Panc1 (cell line): ENCODE results near the gene PLAC8. TPM values are rescaled to one million over a fixed set of nuclear protein-coding genes. Genes with fewer than 3 reads are reported as not detected.
A peak's percentile ranks its signal among the peaks of the same experiment; 100 is the strongest.

Experiments
- ATAC-seq: fragments of 200-7000 bp; cut with Tn5 transposase; 2 replicates; pipeline ENCODE4 v1.9.1; 2020; ENCODE audit warnings: mild to moderate bottlenecking, moderate library complexity
- BruUV-seq: library from RNA; stranded (reverse); fragments of 400-500 nt; replicated peaks from 2 replicates; lab custom pipeline; 2021; lab: Mats Ljungman, UMichigan
- CTCF ChIA-PET: fragments of 300-600 bp; sonication (Branson Sonifier 250); formaldehyde crosslinking; loops from one replicate; lab custom pipeline; 2022; ENCODE audit warnings: antibody characterized with exemption; lab: Charles Lee
- POLR2A ChIA-PET: fragments of 300-600 bp; sonication (Branson Sonifier 250); formaldehyde crosslinking; loops from one replicate; lab custom pipeline; 2022; ENCODE audit warnings: antibody characterized with exemption; lab: Charles Lee
- DNase-seq: peaks from one replicate; pipeline ENCODE4 v3.0.0-alpha.2; 2010; ENCODE audit warnings: low read depth, low spot score
- H3K27ac ChIP-seq: 2 replicates; pipeline ENCODE4 v1.5.1; 2011; ENCODE audit warnings: mild to moderate bottlenecking, low read length, inconsistent platforms
- H3K27me3 ChIP-seq: fragments of 200-500 bp; sonication (Bioruptor generic); 2 replicates; pipeline ENCODE4 v1.6.0; 2014; ENCODE audit warnings: low read length, inconsistent platforms; ENCODE audit not compliant: control insufficient read depth, insufficient read depth
- H3K36me3 ChIP-seq: fragments of 200-500 bp; sonication (Bioruptor generic); 2 replicates; pipeline ENCODE4 v1.5.1; 2014; ENCODE audit warnings: inconsistent platforms, mild to moderate bottlenecking, low read length, moderate library complexity; ENCODE audit not compliant: control insufficient read depth, insufficient read depth
- H3K4me1 ChIP-seq: 2 replicates; pipeline ENCODE4 v1.5.1; 2011; ENCODE audit warnings: inconsistent platforms, mild to moderate bottlenecking, low read length, moderate library complexity; ENCODE audit not compliant: control insufficient read depth, insufficient read depth
- H3K4me3 ChIP-seq, 2 experiments: 2 replicates each; pipeline ENCODE4 v1.5.1; 2011 to 2012; ENCODE audit warnings: low read depth in 2 of 2, low read length in 2 of 2, mild to moderate bottlenecking in 2 of 2, inconsistent platforms in 1 of 2, moderate library complexity in 1 of 2
- H3K9me3 ChIP-seq: fragments of 200-500 bp; sonication (Bioruptor generic); 2 replicates; pipeline ENCODE4 v1.5.1; 2014; ENCODE audit warnings: low read depth, mild to moderate bottlenecking, inconsistent platforms, low read length, moderate library complexity; ENCODE audit not compliant: control insufficient read depth, insufficient read depth
- CTCF ChIP-seq: fragments of 450-650 bp; IDR thresholded peaks from 2 replicates; pipeline ENCODE4 v1.5.1; 2017; ENCODE audit warnings: mild to moderate bottlenecking
- POLR2AphosphoS5 ChIP-seq: IDR thresholded peaks from 2 replicates; pipeline ENCODE4 v1.6.1; 2012; ENCODE audit warnings: mild to moderate bottlenecking, low read depth, low read length, moderate library complexity
- REST ChIP-seq, 2 experiments: IDR thresholded peaks; 2 replicates each; pipeline ENCODE4 v1.6.1; 2011 to 2012; ENCODE audit warnings: low read depth in 2 of 2, control low read depth in 1 of 2, low read length in 1 of 2, mild to moderate bottlenecking in 1 of 2, moderate library complexity in 1 of 2; ENCODE audit not compliant: insufficient read depth in 1 of 2
- SIN3A ChIP-seq: IDR thresholded peaks from 2 replicates; pipeline ENCODE4 v1.6.1; 2012; ENCODE audit warnings: low read depth, mild to moderate bottlenecking, low read length, moderate library complexity, borderline replicate concordance; ENCODE audit not compliant: insufficient read depth
- TCF7L2 ChIP-seq: IDR thresholded peaks from 2 replicates; pipeline ENCODE4 v1.6.1; 2011; ENCODE audit warnings: mild to moderate bottlenecking, low read depth, low read length, inconsistent platforms
- in situ Hi-C: cut with HindIII; loops from 2 replicates; pipeline ENCODE4 v1.10.0; 2016; ENCODE audit warnings: low sequenced_read_pairs, low pct_unique_long_range_greater_than_20kb
- intact Hi-C: fragments of 100-400 bp; cut with micrococcal nuclease; formaldehyde crosslinking; loops from one replicate; pipeline ENCODE4 v1.10.0; 2022; ENCODE audit not compliant: unreplicated experiment
- total RNA-seq: library from RNA; stranded (reverse); gene quantifications from one replicate; pipeline ENCODE4 v1.2.1, GENCODE V29; 2021; ENCODE audit not compliant: unreplicated experiment

The PLAC8 gene
- total RNA-seq, 1 experiment from 2014 or later = 154 TPM

- Histone ChIP-seq H3K4me3 (no peak overlapping the region), H3K9me3 (peaks cover 10% of the 10 kb centered on the region; the same call in 1 of the 2 replicates), H3K36me3 (no peaks in the 10 kb centered on the region), H3K27ac (no peak overlapping the region), H3K4me1 (no peaks in the 10 kb centered on the region), H3K27me3 (no peaks in the 10 kb centered on the region)
- POLR2A ChIA-PET = no interaction called here
- ATAC-seq (no peak), DNase-seq (no peak)
- in situ Hi-C loops = no loop called here
- BruUV-seq = no TSS peak
- CTCF ChIA-PET = no interaction called here
- TF ChIP-seq CTCF (no peak), SIN3A (no peak)
- intact Hi-C loops = no loop called here
Observed at GRCh38 chr4:83125738-83126141, 11.2 kb upstream of the PLAC8 start.

- no TSS peak for BruUV-seq
- no peaks in the 10 kb centered on the region for H3K27me3 ChIP-seq
- ChIA-PET CTCF (no interaction called here), POLR2A (no interaction called here)
- no peaks in the 10 kb centered on the region for H3K36me3 ChIP-seq
- no peak for TF ChIP-seq TCF7L2
- TF ChIP-seq SIN3A = no peak
- TF ChIP-seq REST (IDR thresholded peaks at IDR 0.05; ENCODE audit: insufficient read depth in 1 of 2, low read depth in 2 of 2, low read length in 1 of 2) = no peak
- TF ChIP-seq POLR2AphosphoS5 = no peak
- TF ChIP-seq CTCF = no peak
- H3K4me3 ChIP-seq = no peak overlapping the region
- in situ Hi-C loops = no loop called here
- H3K27ac ChIP-seq = peak overlapping the region; percentile 34; the same call in 1 of the 2 replicates
- ATAC-seq (no peak), DNase-seq (no peak)
- intact Hi-C loops = no loop called here
- H3K9me3 ChIP-seq = peaks cover 10% of the 10 kb centered on the region; the same call in 1 of the 2 replicates
- no peaks in the 10 kb centered on the region for H3K4me1 ChIP-seq
Observed at GRCh38 chr4:83124111-83124780, 9.7 kb upstream of the PLAC8 start.
